Measurements from ENCODE around the gene HAUS7. TPM values are rescaled to one million over a fixed set of nuclear protein-coding genes. Genes with fewer than 3 reads are reported as not detected.

Gene HAUS7
- total RNA-seq, 2 experiments from 2014 or later = 42.5 to 47.9 TPM

GRCh38 chrX:153459986-153460385 is 10.4 kb downstream of the HAUS7 start:
- intact Hi-C loops (cut with micrococcal nuclease; ENCODE audit: unreplicated experiment) = loop anchor here (2.0 kb wide), 1 partner anchor 47 kb away; no protein-coding TSS in a partner anchor
- Histone ChIP-seq H3K9me2 (ENCODE audit: insufficient read depth, low read length) (no peaks in the 10 kb centered on the region), H3K4me3 (ENCODE audit: low read depth, low read length, poor library complexity, severe bottlenecking) (no peak overlapping the region), H3K9me3 (ENCODE audit: low read length) (no peaks in the 10 kb centered on the region), H4K20me1 (ENCODE audit: insufficient read depth, low read length) (no peaks in the 10 kb centered on the region; the same call in 1 of the 2 replicates), H2AFZ (ENCODE audit: low read length) (no peak overlapping the region), H3K4me1 (ENCODE audit: insufficient read depth, low read length, poor library complexity, severe bottlenecking) (no peaks in the 10 kb centered on the region), H3K36me3 (ENCODE audit: insufficient read depth, low read length) (peaks cover 24% of the 10 kb centered on the region), H3K27ac (ENCODE audit: low read depth, low read length, poor library complexity, severe bottlenecking) (no peak overlapping the region), H3K4me2 (ENCODE audit: low read length) (no peak overlapping the region), H3K79me2 (ENCODE audit: insufficient read depth, low read depth, low read length) (no peaks in the 10 kb centered on the region)
- no peak for TF ChIP-seq EZH2phosphoT487 (IDR thresholded peaks at IDR 0.05; ENCODE audit: borderline replicate concordance, low read depth, low read length)
- TF ChIP-seq CTCF (conservative IDR thresholded peaks at IDR 0.05; ENCODE audit: low read length) = no peak
- no peak for DNase-seq (ENCODE audit: low spot score)
- POLR2A ChIA-PET = no interaction called here
- CTCF ChIA-PET (ENCODE audit: unreplicated experiment) = no interaction called here
- BruUV-seq (replicated peaks) = no TSS peak

GRCh38 chrX:153458476-153458875 is 11.9 kb downstream of the HAUS7 start:
- intact Hi-C loops (cut with micrococcal nuclease; ENCODE audit: unreplicated experiment) = no loop called here
- no peak for TF ChIP-seq CTCF (conservative IDR thresholded peaks at IDR 0.05; ENCODE audit: low read length)
- no peak for TF ChIP-seq EZH2phosphoT487 (IDR thresholded peaks at IDR 0.05; ENCODE audit: borderline replicate concordance, low read depth, low read length)

GRCh38 chrX:153457827-153458466 is 12.4 kb downstream of the HAUS7 start:
- POLR2A ChIA-PET = no interaction called here
- TF ChIP-seq CTCF (conservative IDR thresholded peaks at IDR 0.05; ENCODE audit: low read length) (no peak), EZH2phosphoT487 (IDR thresholded peaks at IDR 0.05; ENCODE audit: borderline replicate concordance, low read depth, low read length) (no peak)

More at GRCh38 chrX:153458476-153458875, 11.9 kb downstream of the HAUS7 start:
- H3K27ac ChIP-seq (ENCODE audit: low read depth, low read length, poor library complexity, severe bottlenecking) = no peak overlapping the region
- H3K79me2 ChIP-seq (ENCODE audit: insufficient read depth, low read depth, low read length) = no peaks in the 10 kb centered on the region
- no TSS peak for BruUV-seq (replicated peaks)
- no peaks in the 10 kb centered on the region for H3K9me3 ChIP-seq (ENCODE audit: low read length)
- no peak for DNase-seq (ENCODE audit: low spot score)
- H2AFZ ChIP-seq (ENCODE audit: low read length) = no peak overlapping the region
- no peaks in the 10 kb centered on the region; the same call in 1 of the 2 replicates for H4K20me1 ChIP-seq (ENCODE audit: insufficient read depth, low read length)
- no peak overlapping the region for H3K4me3 ChIP-seq (ENCODE audit: low read depth, low read length, poor library complexity, severe bottlenecking)
- POLR2A ChIA-PET = no interaction called here
- H3K36me3 ChIP-seq (ENCODE audit: insufficient read depth, low read length) = peaks cover 32% of the 10 kb centered on the region
- no peaks in the 10 kb centered on the region for H3K9me2 ChIP-seq (ENCODE audit: insufficient read depth, low read length)
- CTCF ChIA-PET (ENCODE audit: unreplicated experiment) = no interaction called here
- H3K4me1 ChIP-seq (ENCODE audit: insufficient read depth, low read length, poor library complexity, severe bottlenecking) = no peaks in the 10 kb centered on the region
- no peak overlapping the region for H3K4me2 ChIP-seq (ENCODE audit: low read length)

More at GRCh38 chrX:153457827-153458466, 12.4 kb downstream of the HAUS7 start:
- no peaks in the 10 kb centered on the region for H3K9me3 ChIP-seq (ENCODE audit: low read length)
- CTCF ChIA-PET (ENCODE audit: unreplicated experiment) = no interaction called here
- no peaks in the 10 kb centered on the region; the same call in 1 of the 2 replicates for H4K20me1 ChIP-seq (ENCODE audit: insufficient read depth, low read length)
- BruUV-seq (replicated peaks) = no TSS peak
- DNase-seq (ENCODE audit: low spot score) = no peak
- no peak overlapping the region for H2AFZ ChIP-seq (ENCODE audit: low read length)
- H3K4me1 ChIP-seq (ENCODE audit: insufficient read depth, low read length, poor library complexity, severe bottlenecking) = no peaks in the 10 kb centered on the region
- intact Hi-C loops (cut with micrococcal nuclease; ENCODE audit: unreplicated experiment) = no loop called here
- no peaks in the 10 kb centered on the region for H3K79me2 ChIP-seq (ENCODE audit: insufficient read depth, low read depth, low read length)
- no peak overlapping the region for H3K27ac ChIP-seq (ENCODE audit: low read depth, low read length, poor library complexity, severe bottlenecking)
- H3K4me2 ChIP-seq (ENCODE audit: low read length) = no peak overlapping the region
- no peak overlapping the region for H3K4me3 ChIP-seq (ENCODE audit: low read depth, low read length, poor library complexity, severe bottlenecking)
- peaks cover 36% of the 10 kb centered on the region for H3K36me3 ChIP-seq (ENCODE audit: insufficient read depth, low read length)
- H3K9me2 ChIP-seq (ENCODE audit: insufficient read depth, low read length) = no peaks in the 10 kb centered on the region
